ENCODE results near the gene KRTAP10-10.

DNA sequence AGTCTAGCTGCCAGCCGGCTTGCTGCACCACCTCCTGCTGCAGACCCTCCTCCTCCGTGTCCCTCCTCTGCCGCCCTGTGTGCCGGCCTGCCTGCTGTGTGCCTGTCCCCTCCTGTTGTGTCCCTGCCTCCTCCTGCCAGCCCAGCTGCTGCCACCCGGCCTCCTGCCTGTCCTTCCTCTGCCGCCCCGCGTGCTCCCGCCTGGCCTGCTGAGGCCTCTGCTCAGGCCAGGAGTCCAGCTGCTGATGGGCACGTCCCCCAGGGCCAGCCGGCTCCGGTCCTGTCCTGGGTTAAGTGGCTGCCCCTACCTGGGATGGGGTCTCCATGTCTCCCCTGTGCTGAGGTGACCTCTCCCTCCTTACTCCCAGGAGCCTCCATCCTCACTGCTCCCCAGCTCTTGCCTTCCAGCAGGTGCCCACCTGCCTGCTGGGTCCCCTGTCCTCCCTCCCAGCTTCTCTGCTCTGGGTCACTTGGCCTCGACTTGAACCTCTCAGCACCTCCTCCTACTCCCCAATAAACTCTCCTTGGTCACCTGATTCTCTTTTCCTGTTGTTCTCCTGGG, 24.4 kb upstream of the KRTAP10-10 start:
- TF ChIP-seq, protein P1, sequence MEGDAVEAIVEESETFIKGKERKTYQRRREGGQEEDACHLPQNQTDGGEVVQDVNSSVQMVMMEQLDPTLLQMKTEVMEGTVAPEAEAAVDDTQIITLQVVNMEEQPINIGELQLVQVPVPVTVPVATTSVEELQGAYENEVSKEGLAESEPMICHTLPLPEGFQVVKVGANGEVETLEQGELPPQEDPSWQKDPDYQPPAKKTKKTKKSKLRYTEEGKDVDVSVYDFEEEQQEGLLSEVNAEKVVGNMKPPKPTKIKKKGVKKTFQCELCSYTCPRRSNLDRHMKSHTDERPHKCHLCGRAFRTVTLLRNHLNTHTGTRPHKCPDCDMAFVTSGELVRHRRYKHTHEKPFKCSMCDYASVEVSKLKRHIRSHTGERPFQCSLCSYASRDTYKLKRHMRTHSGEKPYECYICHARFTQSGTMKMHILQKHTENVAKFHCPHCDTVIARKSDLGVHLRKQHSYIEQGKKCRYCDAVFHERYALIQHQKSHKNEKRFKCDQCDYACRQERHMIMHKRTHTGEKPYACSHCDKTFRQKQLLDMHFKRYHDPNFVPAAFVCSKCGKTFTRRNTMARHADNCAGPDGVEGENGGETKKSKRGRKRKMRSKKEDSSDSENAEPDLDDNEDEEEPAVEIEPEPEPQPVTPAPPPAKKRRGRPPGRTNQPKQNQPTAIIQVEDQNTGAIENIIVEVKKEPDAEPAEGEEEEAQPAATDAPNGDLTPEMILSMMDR (IDR thresholded peaks at IDR 0.05; ENCODE audit: poor library complexity) = no peak
- TF ChIP-seq EZH2 (IDR thresholded peaks at IDR 0.05; ENCODE audit: borderline replicate concordance) = no peak

Measured in hepatocyte (in vitro differentiated cells).